NCI-H1436 (cell line): ENCODE results near the gene CPNE2.

Experiments
- DNase-seq: peaks from one replicate; lab custom pipeline; 2025; lab: John Stamatoyannopoulos, UW

Gene CPNE2

GRCh38 chr16:57144027-57144426 is 51.6 kb downstream of the CPNE2 start:
- DNase-seq = no peak

GRCh38 chr16:57145046-57146021 is 53.0 kb downstream of the CPNE2 start:
- DNase-seq = no peak

- no peak for DNase-seq
Measured at GRCh38 chr16:57146040-57146647, 53.8 kb downstream of the CPNE2 start.

GRCh38 chr16:57146735-57147134 is 54.4 kb downstream of the CPNE2 start:
- no peak for DNase-seq

- DNase-seq = no peak
Measured at GRCh38 chr16:57147381-57148221, 55.2 kb downstream of the CPNE2 start.

- DNase-seq = no peak
Measured at GRCh38 chr16:57148481-57148880, 56.1 kb downstream of the CPNE2 start.

GRCh38 chr16:57149391-57149790 is 57.0 kb downstream of the CPNE2 start:
- DNase-seq = no peak

GRCh38 chr16:57150682-57151330 is 58.4 kb downstream of the CPNE2 start:
- DNase-seq = no peak

- no peak for DNase-seq
Measured at GRCh38 chr16:57151369-57151768, 59.0 kb downstream of the CPNE2 start.

- no peak for DNase-seq
Measured at GRCh38 chr16:57152096-57153093, 60.0 kb downstream of the CPNE2 start.

GRCh38 chr16:57153841-57154240 is 61.5 kb downstream of the CPNE2 start:
- no peak for DNase-seq

GRCh38 chr16:57155702-57156350 is 63.4 kb downstream of the CPNE2 start:
- DNase-seq = no peak

GRCh38 chr16:57156351-57156703 is 63.9 kb downstream of the CPNE2 start:
- no peak for DNase-seq

- no peak for DNase-seq
Measured at GRCh38 chr16:57157533-57157932, 65.2 kb downstream of the CPNE2 start.

- DNase-seq = no peak
Measured at GRCh38 chr16:57159447-57159846, 67.1 kb downstream of the CPNE2 start.

GRCh38 chr16:57163842-57164241 is 71.5 kb downstream of the CPNE2 start:
- no peak for DNase-seq

GRCh38 chr16:57165483-57165882 is 73.1 kb downstream of the CPNE2 start:
- no peak for DNase-seq

GRCh38 chr16:57165938-57166337 is 73.6 kb downstream of the CPNE2 start:
- no peak for DNase-seq

- DNase-seq = no peak
Measured at GRCh38 chr16:57166451-57166850, 74.1 kb downstream of the CPNE2 start.

GRCh38 chr16:57166951-57167350 is 74.6 kb downstream of the CPNE2 start:
- DNase-seq = no peak
